ENCODE data around the gene CDC37L1.

DNA sequence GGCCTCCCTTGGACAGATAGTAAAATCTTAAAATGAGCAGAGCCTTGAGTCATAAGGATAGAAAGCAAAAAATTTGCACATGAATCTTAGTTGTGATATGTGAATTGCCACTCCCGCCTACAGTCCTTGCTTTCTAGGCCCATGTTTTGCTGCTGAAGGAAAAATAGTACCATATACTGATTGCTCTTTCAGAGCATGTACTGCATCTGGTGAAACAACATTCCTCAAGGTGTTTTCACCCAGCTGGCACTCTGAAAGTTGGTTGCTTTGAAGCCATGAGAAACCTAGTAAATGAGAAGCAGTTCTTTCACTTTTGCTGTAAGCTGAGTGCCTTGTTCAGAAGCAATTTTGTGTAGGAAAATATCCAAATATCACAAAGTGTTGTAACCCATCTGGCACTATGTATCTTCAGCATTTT lies 10.3 kb downstream of the CDC37L1 start:
- TF ChIP-seq, protein P1, sequence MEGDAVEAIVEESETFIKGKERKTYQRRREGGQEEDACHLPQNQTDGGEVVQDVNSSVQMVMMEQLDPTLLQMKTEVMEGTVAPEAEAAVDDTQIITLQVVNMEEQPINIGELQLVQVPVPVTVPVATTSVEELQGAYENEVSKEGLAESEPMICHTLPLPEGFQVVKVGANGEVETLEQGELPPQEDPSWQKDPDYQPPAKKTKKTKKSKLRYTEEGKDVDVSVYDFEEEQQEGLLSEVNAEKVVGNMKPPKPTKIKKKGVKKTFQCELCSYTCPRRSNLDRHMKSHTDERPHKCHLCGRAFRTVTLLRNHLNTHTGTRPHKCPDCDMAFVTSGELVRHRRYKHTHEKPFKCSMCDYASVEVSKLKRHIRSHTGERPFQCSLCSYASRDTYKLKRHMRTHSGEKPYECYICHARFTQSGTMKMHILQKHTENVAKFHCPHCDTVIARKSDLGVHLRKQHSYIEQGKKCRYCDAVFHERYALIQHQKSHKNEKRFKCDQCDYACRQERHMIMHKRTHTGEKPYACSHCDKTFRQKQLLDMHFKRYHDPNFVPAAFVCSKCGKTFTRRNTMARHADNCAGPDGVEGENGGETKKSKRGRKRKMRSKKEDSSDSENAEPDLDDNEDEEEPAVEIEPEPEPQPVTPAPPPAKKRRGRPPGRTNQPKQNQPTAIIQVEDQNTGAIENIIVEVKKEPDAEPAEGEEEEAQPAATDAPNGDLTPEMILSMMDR (IDR thresholded peaks at IDR 0.05): no peak
- no peak for TF ChIP-seq ZFX (IDR thresholded peaks at IDR 0.05; ENCODE audit: borderline replicate concordance)
